ENCODE measurements around the gene PTPRG. TPM values are rescaled to one million over a fixed set of nuclear protein-coding genes. Genes with fewer than 3 reads are reported as not detected.

Gene PTPRG
- total RNA-seq, 2 donors from 2014 or later: 76.5 to 108 TPM

DNA sequence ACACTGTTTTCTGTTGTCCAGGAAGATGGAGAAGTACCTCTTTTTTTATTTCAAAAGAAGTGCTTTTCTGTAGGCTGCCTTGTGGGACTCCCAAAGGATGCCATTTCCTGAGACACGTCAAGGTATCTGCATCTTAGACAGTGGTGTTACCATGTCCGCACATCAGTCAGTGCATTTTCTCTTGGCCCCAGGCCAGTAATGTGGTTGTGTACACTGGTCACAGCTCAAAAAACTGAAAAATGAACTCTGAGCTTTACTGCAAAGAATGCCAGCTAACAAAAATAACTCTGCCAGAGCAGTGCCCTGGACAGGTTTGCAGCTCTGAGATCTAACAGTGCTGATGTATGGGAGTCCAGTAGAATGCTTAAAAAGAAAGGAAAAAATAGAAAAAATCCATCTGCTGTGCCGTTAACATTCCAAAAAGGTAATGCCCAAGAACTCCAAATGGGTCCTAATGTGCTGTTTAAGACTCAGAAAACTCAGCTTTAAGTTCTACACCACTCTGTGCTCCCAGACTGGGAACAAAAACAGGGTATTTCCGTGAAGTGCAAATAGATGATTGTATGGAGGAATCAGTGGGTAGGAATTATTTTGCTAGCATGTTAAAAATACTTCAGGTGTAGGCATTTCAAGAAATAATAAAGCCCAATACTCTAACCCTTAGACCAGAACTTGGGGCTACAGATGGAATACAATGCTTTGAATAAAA, 496.1 kb downstream of the PTPRG start:
- Mint-ChIP-seq H3K27me3 (ENCODE audit: insufficient read depth) (no peaks in the 10 kb centered on the region), H3K9me3 (no peaks in the 10 kb centered on the region), H3K4me3 (no peak overlapping the region), H3K4me1 (peaks cover 13% of the 10 kb centered on the region), H3K27ac (no peak overlapping the region), H3K36me3 (ENCODE audit: low read depth) (no peaks in the 10 kb centered on the region)
- no peak overlapping the region for H3K27ac ChIP-seq (ENCODE audit: low read depth, low read length)
- TF ChIP-seq, protein P1, sequence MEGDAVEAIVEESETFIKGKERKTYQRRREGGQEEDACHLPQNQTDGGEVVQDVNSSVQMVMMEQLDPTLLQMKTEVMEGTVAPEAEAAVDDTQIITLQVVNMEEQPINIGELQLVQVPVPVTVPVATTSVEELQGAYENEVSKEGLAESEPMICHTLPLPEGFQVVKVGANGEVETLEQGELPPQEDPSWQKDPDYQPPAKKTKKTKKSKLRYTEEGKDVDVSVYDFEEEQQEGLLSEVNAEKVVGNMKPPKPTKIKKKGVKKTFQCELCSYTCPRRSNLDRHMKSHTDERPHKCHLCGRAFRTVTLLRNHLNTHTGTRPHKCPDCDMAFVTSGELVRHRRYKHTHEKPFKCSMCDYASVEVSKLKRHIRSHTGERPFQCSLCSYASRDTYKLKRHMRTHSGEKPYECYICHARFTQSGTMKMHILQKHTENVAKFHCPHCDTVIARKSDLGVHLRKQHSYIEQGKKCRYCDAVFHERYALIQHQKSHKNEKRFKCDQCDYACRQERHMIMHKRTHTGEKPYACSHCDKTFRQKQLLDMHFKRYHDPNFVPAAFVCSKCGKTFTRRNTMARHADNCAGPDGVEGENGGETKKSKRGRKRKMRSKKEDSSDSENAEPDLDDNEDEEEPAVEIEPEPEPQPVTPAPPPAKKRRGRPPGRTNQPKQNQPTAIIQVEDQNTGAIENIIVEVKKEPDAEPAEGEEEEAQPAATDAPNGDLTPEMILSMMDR (conservative IDR thresholded peaks at IDR 0.05): no peak
- no peaks in the 10 kb centered on the region for H3K36me3 ChIP-seq (ENCODE audit: control insufficient read depth, insufficient read depth, low read length)
- no peaks in the 10 kb centered on the region for H3K4me1 ChIP-seq (ENCODE audit: control insufficient read depth, insufficient read depth, low read length)
- H3K9me3 ChIP-seq (ENCODE audit: control insufficient read depth, low read length): no peaks in the 10 kb centered on the region
- H3K4me3 ChIP-seq (ENCODE audit: low read length): no peak overlapping the region
- H3K27me3 ChIP-seq (ENCODE audit: control insufficient read depth, insufficient read depth, low read length, poor library complexity, severe bottlenecking): no peaks in the 10 kb centered on the region
- H3K9ac ChIP-seq (ENCODE audit: extremely low read depth, low read length, poor library complexity, severe bottlenecking): no peak overlapping the region
- DNase-seq: no peak
- 85 to 93% methylated on average over 3 to 4 of the region's 4 CpGs for WGBS, 2 experiments (ENCODE audit: insufficient coverage in 1 of 2, insufficient read length in 1 of 2)

DNA sequence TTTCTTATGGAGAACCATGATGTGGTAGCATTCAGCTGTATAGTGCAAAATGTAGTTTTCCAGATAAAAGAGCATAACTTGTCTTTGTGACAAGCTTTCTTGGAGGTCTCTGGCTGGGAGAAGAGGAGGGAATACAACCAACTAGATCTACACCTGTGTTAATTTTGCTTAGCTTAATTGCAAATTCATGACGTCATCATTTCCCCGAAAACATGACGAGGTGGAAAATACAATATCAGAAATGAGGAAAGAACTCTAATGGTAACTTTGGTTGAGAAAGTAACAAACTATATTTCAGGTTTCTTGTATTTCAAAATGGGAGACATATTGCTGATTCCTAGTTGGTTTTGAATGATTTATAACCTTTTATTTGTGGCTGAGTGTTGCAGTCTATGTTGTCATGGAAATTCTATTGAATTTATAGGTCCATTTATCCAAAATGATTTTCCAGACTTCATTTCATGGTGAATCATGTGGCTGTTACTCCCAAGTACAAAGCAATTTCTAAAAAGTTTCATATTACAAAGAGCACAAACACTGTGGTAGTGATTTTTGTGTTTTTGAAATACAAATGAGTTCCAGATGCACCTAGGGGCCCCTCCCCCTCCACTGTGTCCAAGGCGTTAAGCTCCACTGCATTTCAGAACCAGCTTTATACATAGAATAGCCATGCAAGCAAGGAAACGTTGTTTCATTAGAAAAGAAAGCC, 504.8 kb downstream of the PTPRG start:
- Histone ChIP-seq H3K9ac (ENCODE audit: extremely low read depth, low read length, poor library complexity, severe bottlenecking) (no peak overlapping the region), H3K36me3 (ENCODE audit: control insufficient read depth, insufficient read depth, low read length) (peaks cover 4% of the 10 kb centered on the region), H3K4me3 (ENCODE audit: low read length) (no peak overlapping the region), H3K4me1 (ENCODE audit: control insufficient read depth, insufficient read depth, low read length) (no peaks in the 10 kb centered on the region), H3K9me3 (ENCODE audit: control insufficient read depth, low read length) (no peaks in the 10 kb centered on the region), H3K27ac (ENCODE audit: low read depth, low read length) (no peak overlapping the region), H3K27me3 (ENCODE audit: control insufficient read depth, insufficient read depth, low read length, poor library complexity, severe bottlenecking) (no peaks in the 10 kb centered on the region)
- H3K36me3 Mint-ChIP-seq (ENCODE audit: low read depth): peaks cover 6% of the 10 kb centered on the region
- no peak for DNase-seq
- H3K27ac Mint-ChIP-seq: no peak overlapping the region
- no peak overlapping the region for H3K4me3 Mint-ChIP-seq
- 92% methylated on average over 4 to 5 of the region's 5 CpGs for WGBS, 2 experiments (ENCODE audit: insufficient coverage in 1 of 2, insufficient read length in 1 of 2)
- TF ChIP-seq, protein P1 (conservative IDR thresholded peaks at IDR 0.05): no peak
- peaks cover 5% of the 10 kb centered on the region for H3K9me3 Mint-ChIP-seq
- H3K27me3 Mint-ChIP-seq (ENCODE audit: insufficient read depth): no peaks in the 10 kb centered on the region
- H3K4me1 Mint-ChIP-seq: peaks cover 2% of the 10 kb centered on the region

DNA sequence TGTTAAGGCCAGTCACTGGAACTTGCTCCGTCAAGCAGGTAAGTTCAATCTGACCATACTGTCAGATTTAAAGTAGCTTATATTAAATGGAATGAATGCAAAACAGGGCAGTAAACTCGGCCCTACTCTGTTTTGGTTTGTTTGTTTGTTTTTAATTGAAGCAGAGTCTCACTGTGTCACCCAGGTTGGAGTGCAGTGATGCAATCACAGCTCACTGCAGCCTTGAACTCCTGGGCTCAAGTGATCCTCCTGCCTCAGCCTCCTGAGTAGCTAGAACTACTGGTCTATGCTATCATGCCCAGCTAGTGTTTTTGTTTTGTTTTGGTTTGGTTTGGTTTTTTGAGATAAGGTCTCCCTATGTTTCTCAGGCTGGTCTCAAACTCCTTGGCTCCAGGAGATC, 507.0 kb downstream of the PTPRG start:
- Histone ChIP-seq H3K4me1 (ENCODE audit: control insufficient read depth, insufficient read depth, low read length) (no peaks in the 10 kb centered on the region), H3K36me3 (ENCODE audit: control insufficient read depth, insufficient read depth, low read length) (peaks cover 4% of the 10 kb centered on the region), H3K9me3 (ENCODE audit: control insufficient read depth, low read length) (no peaks in the 10 kb centered on the region), H3K4me3 (ENCODE audit: low read length) (no peak overlapping the region), H3K9ac (ENCODE audit: extremely low read depth, low read length, poor library complexity, severe bottlenecking) (no peak overlapping the region), H3K27ac (ENCODE audit: low read depth, low read length) (no peak overlapping the region), H3K27me3 (ENCODE audit: control insufficient read depth, insufficient read depth, low read length, poor library complexity, severe bottlenecking) (no peaks in the 10 kb centered on the region)
- no peaks in the 10 kb centered on the region for H3K27me3 Mint-ChIP-seq (ENCODE audit: insufficient read depth)
- peaks cover 2% of the 10 kb centered on the region for H3K4me1 Mint-ChIP-seq
- 83 to 92% methylated on average over 1 to 2 of the region's 2 CpGs for WGBS, 2 experiments (ENCODE audit: insufficient coverage in 1 of 2, insufficient read length in 1 of 2)
- no peak for DNase-seq
- TF ChIP-seq, protein P1 (conservative IDR thresholded peaks at IDR 0.05): no peak
- H3K4me3 Mint-ChIP-seq: no peak overlapping the region
- peaks cover 5% of the 10 kb centered on the region for H3K9me3 Mint-ChIP-seq
- no peak overlapping the region for H3K27ac Mint-ChIP-seq
- peaks cover 6% of the 10 kb centered on the region for H3K36me3 Mint-ChIP-seq (ENCODE audit: low read depth)
